HG03045 (cell line): Measurements from ENCODE around the gene MPZ.
"Not testable (repeated sequence)": the region's sequence is repeated elsewhere in the genome, so short reads cannot be mapped to it uniquely, and the experiment has no call there.

Source experiments
- ATAC-seq: cut with Tn5 transposase; IDR thresholded peaks from one replicate; pipeline ENCODE4 v1.9.1; 2021; ENCODE audit warnings: mild to moderate bottlenecking, moderate library complexity; ENCODE audit not compliant: unreplicated experiment

Gene MPZ

GRCh38 chr1:161309868-161310267 lies at the start of gene MPZ:
TSS of gene MPZ (minus strand) at chr1:161309968. CDS start at chr1:161309905, 63 bp downstream.
- no peak for ATAC-seq

GRCh38 chr1:161359291-161359690 lies 49.5 kb upstream of the MPZ start:
- ATAC-seq: no peak

GRCh38 chr1:161357073-161357472 lies 47.3 kb upstream of the MPZ start:
- ATAC-seq: no peak

- no peak for ATAC-seq
These were observed 41.7 kb upstream of the MPZ start for GRCh38 chr1:161351482-161351881.

- ATAC-seq: no peak
These were observed 40.9 kb upstream of the MPZ start for GRCh38 chr1:161350671-161351070.

GRCh38 chr1:161342821-161343220 lies 33.1 kb upstream of the MPZ start:
- no peak for ATAC-seq

- ATAC-seq: no peak
These were observed 32.4 kb upstream of the MPZ start for GRCh38 chr1:161342177-161342576.

- ATAC-seq: no peak
These were observed 26.0 kb upstream of the MPZ start for GRCh38 chr1:161335796-161336195.

GRCh38 chr1:161333166-161333565 lies 23.4 kb upstream of the MPZ start:
- no peak for ATAC-seq

- ATAC-seq: no peak
These were observed 20.6 kb upstream of the MPZ start for GRCh38 chr1:161330346-161330745.

- no peak for ATAC-seq
These were observed 14.3 kb upstream of the MPZ start for GRCh38 chr1:161324020-161324419.

- not testable (repeated sequence) for ATAC-seq
These were observed 6.3 kb upstream of the MPZ start for GRCh38 chr1:161315841-161316674.

GRCh38 chr1:161314201-161314981 lies 4.6 kb upstream of the MPZ start, which contains the start of gene SDHC:
TSS of gene SDHC (plus strand) at chr1:161314381. CDS start at chr1:161314406, 25 bp downstream.
- peak; percentile 93 for ATAC-seq

- no peak for ATAC-seq
These were observed 3.9 kb upstream of the MPZ start for GRCh38 chr1:161313554-161314200.

- no peak for ATAC-seq
These were observed 1.9 kb upstream of the MPZ start for GRCh38 chr1:161311595-161312181.

- no peak for ATAC-seq
These were observed 1.7 kb downstream of the MPZ start for GRCh38 chr1:161307892-161308638.

- ATAC-seq: no peak
These were observed 2.5 kb downstream of the MPZ start for GRCh38 chr1:161307230-161307768.

GRCh38 chr1:161305867-161306519 lies 3.8 kb downstream of the MPZ start:
- ATAC-seq: peak; percentile 73
